ENCODE results near the gene DCAF8.
"Not testable (repeated sequence)": the region's sequence is repeated elsewhere in the genome, so short reads cannot be mapped to it uniquely, and the experiment has no call there.

DCAF8 gene

DNA sequence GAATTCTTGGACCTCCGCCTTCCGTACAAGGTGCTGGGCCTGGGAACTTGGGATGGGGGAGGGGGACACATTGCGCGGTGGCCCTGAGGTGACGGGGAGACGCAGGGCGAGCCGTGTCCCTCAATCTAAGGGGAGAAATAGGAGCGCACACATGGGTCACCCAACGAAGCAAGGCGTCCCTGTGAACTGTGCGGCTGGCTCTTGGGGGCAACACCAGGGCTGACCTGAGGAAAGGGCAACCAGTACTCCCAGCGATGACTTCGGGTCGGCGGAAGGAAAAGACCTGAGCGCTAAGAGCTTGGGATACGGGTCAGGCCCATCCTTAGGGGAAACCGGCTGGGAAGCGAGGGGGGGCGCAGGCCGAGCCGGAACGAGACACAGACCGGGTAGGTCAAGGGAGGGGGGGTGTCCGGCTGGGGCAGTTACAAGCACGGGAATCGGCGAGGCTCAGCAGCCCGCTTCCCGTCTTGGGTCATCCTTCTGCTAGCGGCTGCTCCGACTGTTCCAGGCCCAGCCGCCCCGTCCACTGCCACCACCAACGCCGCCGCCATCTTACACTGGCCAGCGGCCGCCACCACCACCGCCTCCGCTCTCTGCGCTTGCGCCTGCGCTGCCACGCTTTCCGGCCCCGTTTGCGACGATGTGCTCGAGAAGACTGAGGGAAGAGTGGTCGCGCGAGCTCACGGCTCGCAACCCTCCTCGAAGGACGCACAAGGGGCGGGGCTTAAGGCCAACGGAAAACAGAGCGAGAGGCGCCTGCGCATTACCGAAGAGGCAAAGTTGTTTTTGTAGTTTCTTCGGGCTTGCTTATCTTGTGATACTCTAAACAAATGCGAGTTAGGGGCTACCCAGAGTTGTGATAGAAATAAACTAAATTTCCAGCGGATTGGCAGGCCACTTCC, at the start of gene DCAF8:
Gene DCAF8, minus strand, starts transcription at position 657 of the 902 bp plus-strand sequence. CDS start 18,541 bp downstream, outside the sequence.
- peak; percentile 97 for DNase-seq

DNA sequence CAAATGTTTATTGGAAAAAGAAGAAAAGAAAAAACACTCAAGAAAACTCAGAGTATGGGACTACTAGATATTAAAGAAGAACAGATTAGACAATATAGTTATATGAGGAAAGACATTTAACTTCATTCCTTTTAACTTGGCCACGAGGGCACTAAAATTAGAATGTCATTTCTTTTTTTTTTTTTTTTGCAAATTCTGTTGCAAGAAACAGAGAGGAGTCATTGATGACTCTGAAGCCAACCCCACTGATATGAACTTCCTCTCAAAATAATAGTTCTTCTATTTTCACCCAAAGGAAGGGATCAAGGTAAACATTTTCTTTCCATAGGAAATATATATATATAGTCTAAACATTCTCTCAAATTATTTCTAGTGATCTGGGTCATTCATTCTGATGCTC, 47.2 kb upstream of the DCAF8 start:
- no peak for DNase-seq

- DNase-seq = no peak
These were observed 46.8 kb upstream of the DCAF8 start for GRCh38 chr1:160309185-160309557.

DNA sequence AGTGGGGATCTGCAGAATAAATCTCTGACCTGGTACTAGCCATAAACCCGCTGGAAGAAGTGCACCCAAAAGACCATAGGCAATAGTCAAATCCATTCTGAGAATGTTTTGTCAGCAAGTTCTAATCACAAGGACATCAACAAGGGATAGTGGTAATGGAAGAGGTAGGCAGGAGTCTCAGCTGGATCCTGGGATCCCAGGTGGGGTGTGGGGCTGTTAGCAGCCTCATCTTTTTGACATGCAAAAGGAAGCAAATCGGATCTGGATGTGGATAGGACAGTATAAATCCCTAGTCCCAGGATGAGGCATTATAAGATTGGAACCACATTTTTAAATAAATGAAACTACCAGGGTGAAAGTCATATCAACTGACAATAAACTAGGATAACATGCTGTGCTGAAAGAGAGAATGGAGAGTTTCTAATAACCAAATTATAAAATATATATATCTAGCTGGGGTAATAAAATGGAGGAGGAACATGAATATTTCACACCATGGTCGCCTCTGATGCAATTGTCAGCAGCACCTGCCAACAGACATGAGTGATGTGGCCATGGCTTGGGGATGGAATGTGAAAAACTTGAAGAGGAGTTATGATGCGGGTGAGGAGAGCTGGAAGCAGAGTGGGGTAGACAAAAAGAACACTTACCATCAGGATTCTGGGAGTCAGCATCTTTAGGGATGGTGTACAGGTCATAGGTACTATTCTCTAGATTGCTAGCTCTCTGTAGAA, 46.3 kb upstream of the DCAF8 start:
- DNase-seq = no peak

DNA sequence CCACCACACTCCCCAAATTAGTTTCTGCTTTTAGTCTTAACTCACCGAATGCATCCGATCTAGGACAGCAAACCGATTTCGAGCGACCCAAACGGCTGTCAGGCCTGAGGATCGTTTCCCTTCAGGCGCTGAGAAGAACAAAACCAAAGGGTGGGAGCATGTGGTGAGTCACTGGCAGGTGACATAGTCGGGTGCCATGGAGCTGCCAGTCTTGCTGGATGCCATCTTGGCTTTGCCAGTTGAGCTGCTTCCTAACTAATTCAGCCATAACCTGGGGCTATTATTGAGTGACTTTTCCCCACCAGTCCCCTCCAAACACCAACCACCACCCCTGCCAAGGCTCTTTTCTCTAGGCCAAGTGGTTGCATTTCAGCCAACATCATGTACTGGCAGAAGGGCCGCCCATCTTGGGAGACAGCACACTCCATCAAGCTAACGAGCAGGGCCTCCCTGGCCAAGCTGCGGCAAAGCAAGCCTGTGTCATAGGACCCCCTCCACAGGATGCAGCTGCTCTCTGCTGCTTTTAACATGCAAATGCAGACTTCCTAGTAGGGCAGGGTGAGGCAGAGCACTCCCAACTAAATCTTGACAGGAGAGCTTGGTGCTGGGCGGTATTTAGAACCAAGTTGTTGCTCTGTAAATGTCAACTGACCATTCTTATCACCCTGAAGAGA, 44.9 kb upstream of the DCAF8 start:
- no peak for DNase-seq

DNA sequence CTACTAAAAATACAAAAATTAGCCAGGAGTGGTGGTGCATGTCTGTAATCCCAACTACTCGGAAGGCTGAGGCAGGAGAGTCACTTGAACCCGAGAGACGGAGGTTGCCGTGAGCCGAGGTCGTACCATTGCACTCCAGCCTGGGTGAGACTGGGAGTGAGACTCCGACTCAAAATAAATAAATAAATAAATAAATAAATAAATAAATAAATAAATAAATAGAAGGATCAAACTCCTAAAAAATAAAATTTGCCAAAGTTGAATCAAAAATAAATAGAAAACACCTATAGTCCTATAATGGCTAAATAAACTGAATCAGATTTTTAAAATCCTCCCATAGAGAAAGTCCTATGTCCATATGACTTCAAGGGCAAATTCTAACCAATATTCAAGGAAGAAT, 37.8 kb upstream of the DCAF8 start:
- no peak for DNase-seq

DNA sequence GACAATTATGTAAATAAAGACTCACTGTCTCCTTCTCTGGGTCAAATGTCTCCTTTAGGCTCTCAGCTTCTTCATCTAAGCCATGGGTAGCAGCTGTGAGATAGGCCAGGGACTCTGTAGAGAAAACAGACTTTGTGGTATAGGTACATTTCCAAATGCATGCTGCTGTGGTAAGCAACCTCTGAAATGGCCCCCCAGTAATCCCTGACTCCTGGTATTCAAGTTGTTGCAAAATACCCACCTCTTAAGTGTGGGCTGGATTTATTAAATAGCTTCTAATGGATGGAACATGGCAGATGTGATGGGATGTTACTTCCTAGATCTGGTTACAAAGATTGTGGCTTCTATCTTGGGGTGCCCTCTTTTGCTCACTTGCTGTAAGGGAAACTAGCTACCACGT, 33.7 kb upstream of the DCAF8 start:
- no peak for DNase-seq

GRCh38 chr1:160293020-160293968, 30.9 kb upstream of the DCAF8 start:
- no peak for DNase-seq

GRCh38 chr1:160291248-160292220, 29.2 kb upstream of the DCAF8 start:
- DNase-seq = peak; percentile 79

GRCh38 chr1:160287769-160288168, 25.4 kb upstream of the DCAF8 start:
- DNase-seq = not testable (repeated sequence)

GRCh38 chr1:160285506-160285905, 23.2 kb upstream of the DCAF8 start:
- DNase-seq = no peak

DNA sequence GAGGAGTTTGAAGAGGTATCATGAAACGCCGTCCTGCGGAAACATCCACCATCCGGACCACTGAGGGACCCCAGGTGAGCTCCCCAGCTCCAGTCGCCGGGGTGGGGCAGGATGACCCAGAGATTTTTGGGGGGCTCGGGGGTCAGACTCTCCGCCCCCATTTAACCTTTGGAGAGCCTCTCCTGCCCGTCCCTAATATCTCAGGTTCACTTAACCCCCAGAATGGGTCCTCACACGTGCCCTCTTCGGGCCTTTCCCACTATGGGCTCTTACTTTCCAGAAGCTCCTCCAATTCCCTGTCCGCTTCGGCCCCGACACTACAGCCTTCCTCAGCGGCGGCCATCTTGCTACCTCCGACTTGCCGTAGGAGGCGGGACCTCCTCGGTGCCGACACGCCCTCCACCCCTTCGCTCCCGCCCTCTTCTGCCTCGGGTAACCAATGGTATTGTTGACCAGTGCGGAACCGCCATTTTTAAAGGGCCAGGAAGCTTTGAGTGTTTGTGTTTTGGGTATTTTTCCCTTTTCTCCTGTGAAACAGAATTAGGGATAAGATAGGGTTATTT, 22.5 kb upstream of the DCAF8 start, which contains the start of gene PEX19:
Gene PEX19, minus strand, starts transcription at position 352 of the 563 bp plus-strand sequence. Its CDS starts 9 bp downstream, at position 343.
- peak; percentile 88 for DNase-seq

DNA sequence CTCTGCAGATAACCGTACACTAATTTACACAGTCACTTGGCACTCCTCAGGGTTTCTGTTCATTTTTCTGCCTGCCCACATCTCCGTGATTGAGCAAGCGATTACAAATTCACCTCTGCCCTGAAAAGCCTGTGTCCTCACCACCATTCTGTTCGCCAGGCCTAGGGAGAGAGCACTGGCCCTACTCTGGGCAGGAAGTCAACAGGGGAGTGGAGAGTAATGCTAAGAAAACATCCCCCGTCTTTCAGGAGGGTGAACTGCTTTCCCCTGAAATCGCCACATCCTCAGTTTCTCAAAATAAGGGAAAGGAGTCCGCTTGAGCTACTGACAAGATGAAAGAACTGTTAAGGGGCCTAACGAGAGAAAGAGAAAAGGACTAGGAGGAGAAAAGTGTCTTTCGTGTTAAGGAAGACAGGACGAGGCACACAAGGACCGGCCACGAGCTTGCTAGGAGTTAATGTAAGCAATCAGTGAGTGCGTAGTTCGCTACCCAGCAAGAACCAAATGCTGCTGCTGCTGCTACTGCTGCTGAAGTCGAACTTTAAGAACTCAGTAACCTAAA, 22.0 kb upstream of the DCAF8 start:
- no peak for DNase-seq

DNA sequence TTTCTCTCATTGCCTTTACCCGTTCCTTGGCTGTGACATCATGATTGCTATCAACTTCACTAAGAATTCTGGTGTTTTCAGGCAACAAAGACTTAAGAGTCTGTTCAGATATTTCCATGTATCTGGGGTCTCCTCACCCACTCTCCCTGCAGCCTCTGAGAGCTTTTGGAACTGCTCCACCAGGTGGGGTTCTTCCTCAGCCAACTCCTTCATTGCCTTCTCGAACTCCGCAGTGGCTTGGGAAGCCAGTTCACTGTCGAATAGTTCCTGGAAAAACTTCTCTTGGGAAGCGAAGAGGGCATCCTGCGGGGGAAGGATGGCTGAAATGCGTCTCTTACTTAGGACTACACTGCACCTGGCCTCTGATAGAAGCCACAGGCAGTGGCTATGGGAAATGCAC, 20.5 kb upstream of the DCAF8 start:
- no peak for DNase-seq

DNA sequence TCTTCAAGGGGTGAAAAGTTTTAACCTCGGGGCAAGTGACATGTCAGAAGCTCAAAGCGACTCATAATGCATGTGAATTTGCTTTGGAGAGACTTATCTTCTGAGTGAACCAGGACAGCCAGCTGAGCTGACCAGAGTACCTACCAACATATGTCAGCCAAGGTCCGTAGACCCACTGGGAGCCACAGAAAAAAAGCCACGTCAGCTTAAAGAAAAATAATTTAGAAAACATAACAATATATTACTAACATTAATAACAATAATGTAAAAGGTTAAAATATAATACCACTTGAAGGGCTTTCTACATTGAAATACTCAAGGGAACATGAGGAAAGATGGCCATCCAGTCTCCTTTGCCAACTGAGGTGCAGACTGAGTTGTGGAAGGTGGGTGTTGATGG, 15.6 kb upstream of the DCAF8 start:
- DNase-seq = no peak

- no peak for DNase-seq
These were observed 15.0 kb upstream of the DCAF8 start for GRCh38 chr1:160277330-160277729.

DNA sequence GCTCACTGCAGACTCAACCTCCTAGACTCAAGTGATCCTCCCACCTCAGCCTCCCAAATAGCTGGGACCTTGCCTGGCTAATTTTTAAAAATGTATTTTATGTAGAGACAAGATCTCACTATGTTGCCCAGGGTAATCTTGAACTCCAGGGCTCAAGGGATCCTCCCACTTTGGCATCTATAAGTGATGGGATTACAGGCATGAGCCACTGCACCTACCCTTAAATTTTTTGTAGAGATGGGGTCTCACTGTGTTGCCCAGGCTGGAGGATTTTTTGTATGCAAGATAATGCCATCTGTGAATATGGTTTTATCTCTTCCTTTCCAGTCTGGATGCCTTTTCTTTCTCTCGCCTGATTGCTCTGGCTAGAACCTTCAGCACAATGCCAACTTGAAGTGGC, 8.7 kb upstream of the DCAF8 start:
- no peak for DNase-seq

DNA sequence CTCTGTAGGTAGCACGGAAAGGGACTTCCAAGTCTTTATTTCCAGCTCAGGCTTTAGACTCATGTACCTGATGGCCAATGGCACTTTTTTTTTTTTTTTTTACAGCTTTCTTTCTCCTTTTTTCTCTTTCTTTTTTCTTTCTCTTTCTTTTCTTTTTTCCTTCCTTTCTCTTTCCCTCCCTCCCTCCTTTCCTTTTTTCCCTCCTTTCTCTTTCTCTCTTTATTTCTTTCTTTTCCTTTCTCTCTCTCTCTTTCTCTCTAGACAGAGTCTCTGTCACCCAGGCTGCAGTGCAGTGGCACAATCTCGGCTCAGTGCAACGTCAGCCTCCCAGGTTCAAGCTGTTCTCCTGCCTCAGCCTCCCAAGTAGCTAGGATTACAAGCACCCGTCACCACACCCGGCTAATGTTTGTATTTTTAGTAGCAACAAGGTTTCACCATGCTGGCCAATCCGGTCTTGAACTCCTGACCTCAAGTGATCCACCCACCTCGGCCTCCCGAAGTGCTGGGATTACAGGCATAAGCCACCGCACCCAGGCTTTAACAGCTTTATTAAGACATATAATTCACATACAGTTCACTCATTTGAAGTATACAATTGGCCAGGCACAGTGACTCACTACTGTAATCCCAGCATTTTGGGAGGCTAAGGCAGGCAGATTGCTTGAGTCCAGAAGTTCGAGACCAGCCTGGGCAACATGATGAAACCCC, 5.1 kb upstream of the DCAF8 start:
- DNase-seq = no peak

GRCh38 chr1:160264795-160265307, 2.5 kb upstream of the DCAF8 start:
- DNase-seq = no peak

DNA sequence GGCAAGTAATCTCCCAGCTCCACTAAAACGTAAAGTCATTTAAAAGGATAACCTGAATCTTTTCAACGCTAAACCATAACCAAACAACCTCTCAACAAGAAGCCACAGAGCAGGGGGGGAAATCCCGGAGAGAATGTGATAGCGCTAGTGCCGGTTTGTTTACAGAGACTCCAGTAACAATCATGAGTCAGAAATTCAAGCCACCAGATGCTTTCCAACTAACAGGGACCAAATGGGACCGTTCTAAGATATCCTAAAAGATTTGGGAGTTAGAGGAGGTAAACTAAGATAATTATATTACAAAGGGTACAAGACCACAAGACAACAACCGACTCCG, 825 bp downstream of the DCAF8 start:
- peak; percentile 77 for DNase-seq
